ENCODE data around the gene LYZL1.

DNA sequence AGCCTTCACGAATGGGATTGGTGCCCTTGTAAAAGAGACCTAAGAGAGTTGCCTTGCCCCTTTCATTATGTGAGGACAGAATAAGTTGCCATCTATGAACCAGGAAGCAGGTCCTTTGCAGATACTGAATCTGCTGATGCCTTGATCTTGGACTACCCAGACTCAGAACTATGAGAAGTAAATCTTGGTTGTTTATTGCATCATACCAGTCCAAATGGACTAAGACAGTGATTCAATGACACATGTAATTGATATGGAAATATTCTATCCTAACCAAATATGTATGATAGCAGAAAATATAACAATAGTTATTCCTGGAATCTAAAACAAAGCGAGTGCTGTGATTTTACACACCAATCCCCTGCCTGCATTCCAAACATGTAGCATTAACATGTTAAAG, 17.0 kb upstream of the LYZL1 start:
- no peak for TF ChIP-seq EZH2 (IDR thresholded peaks at IDR 0.05; ENCODE audit: low read length, missing control alignments)
- TF ChIP-seq, protein P1, sequence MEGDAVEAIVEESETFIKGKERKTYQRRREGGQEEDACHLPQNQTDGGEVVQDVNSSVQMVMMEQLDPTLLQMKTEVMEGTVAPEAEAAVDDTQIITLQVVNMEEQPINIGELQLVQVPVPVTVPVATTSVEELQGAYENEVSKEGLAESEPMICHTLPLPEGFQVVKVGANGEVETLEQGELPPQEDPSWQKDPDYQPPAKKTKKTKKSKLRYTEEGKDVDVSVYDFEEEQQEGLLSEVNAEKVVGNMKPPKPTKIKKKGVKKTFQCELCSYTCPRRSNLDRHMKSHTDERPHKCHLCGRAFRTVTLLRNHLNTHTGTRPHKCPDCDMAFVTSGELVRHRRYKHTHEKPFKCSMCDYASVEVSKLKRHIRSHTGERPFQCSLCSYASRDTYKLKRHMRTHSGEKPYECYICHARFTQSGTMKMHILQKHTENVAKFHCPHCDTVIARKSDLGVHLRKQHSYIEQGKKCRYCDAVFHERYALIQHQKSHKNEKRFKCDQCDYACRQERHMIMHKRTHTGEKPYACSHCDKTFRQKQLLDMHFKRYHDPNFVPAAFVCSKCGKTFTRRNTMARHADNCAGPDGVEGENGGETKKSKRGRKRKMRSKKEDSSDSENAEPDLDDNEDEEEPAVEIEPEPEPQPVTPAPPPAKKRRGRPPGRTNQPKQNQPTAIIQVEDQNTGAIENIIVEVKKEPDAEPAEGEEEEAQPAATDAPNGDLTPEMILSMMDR (conservative IDR thresholded peaks at IDR 0.05 in 1 of 2, IDR thresholded peaks at IDR 0.05 in 1 of 2; ENCODE audit: low read depth in 1 of 2, low read length in 2 of 2): no peak
